CD1c-positive myeloid dendritic cell (primary cell): ENCODE measurements around the gene MRPL44.

Source experiments
- DNase-seq: peaks from one replicate; pipeline ENCODE4 v3.0.0-alpha.2; 2016; ENCODE audit errors: extremely low spot score

MRPL44 gene

GRCh38 chr2:223936862-223937326 lies 20.4 kb upstream of the MRPL44 start:
- DNase-seq, result no peak

DNA sequence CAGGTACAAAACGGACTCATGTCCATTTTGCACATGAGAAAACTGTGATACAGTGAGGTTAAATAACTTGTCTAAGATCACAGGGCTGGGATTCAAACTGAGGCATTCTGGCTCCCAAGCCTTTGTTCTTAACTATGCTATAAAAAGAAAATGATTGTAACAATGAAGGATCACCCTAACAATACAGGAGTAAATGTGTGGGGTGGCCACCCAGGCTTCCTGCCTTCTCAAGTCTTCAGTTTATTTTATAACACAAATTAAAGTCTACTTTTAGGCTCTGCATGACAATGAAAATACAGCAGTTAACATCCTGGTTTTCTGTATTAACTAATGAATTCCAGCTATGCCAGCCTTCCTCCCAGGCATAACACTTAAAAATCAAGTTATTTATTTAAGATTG lies 19.7 kb upstream of the MRPL44 start:
- no peak for DNase-seq

- peak; percentile 71 for DNase-seq
These were observed 17.8 kb upstream of the MRPL44 start for GRCh38 chr2:223939438-223939837.

DNA sequence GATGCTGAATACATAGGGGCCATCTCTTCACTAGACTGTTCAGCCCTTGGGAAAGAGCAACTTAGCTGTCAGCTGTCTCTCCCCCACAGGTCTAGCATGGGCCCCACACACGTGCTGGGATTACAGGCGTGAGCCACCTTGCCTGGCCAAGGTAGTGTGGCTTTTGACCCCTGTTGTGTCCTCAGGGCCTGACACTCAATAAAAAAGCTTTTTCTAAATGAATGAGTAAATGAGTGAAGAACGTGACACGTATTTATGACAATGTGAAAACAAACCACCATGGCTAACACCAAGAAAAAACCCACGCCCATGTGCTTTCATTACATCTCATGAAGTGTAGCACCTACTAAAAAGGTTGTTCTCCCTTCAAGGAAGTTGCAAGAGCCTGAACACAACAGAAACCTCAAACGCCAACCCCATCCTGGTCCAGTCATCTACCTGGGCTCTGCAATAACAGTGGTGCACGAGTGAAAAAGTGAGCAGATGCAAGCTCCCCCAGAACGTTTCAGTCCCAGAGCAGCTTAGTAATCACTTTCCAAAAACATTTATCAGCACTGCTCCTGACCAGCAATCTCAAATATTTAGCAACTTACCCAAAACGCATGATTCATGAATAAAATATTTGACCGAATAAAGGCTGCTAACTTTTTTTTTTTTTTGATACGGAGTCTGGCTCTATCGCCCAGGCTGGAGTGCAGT lies 15.5 kb upstream of the MRPL44 start:
- DNase-seq, result no peak

DNA sequence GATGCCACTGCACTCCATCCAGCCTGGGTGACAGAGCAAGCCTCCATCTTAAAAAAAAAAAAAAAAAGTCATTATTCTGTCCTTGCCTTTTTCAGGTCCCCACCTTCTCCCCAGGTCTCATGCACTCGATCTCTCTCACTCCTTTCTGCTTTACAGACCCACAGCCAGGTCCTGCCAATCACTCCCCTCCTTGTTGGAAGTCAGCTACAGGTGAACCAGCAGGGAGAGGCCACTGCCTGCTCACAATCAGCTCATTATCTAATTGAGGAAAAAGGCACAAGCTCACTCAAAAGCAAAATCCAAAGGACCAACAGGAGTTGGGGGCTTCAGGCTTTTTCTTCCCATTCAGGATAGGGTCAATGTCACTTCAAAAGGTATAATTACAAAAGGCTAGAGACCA lies 14.1 kb upstream of the MRPL44 start:
- DNase-seq, result no peak

- peak; percentile 74 for DNase-seq
These were observed 13.7 kb upstream of the MRPL44 start for GRCh38 chr2:223943561-223944008.

DNA sequence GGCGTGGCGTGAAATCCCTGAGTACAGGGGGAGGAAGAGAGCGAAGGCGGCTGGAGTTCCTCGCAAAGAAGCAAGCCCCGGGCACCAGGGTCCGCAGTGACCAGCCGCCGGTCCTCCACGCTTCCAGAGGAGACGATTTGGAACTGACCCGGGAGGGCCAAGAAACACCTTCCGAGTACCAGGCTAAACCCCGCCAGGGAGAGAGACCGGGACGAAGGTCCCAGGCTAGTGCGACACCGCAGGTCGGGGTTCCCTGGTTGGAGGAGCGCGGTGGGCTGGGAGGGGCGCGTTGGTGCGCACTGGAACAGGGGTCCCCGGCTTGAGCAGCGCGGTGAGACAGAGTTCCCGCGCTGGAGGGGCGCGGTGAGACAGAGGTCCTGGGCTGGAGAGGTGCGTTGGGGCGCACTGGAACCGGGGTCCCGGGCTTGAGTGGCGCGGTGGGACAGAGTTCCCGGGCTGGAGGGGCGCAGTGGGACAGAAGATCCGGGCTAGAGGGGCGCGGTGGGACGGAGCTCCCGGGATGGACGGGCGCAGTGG lies 13.0 kb upstream of the MRPL44 start:
- DNase-seq, result peak; percentile 41

DNA sequence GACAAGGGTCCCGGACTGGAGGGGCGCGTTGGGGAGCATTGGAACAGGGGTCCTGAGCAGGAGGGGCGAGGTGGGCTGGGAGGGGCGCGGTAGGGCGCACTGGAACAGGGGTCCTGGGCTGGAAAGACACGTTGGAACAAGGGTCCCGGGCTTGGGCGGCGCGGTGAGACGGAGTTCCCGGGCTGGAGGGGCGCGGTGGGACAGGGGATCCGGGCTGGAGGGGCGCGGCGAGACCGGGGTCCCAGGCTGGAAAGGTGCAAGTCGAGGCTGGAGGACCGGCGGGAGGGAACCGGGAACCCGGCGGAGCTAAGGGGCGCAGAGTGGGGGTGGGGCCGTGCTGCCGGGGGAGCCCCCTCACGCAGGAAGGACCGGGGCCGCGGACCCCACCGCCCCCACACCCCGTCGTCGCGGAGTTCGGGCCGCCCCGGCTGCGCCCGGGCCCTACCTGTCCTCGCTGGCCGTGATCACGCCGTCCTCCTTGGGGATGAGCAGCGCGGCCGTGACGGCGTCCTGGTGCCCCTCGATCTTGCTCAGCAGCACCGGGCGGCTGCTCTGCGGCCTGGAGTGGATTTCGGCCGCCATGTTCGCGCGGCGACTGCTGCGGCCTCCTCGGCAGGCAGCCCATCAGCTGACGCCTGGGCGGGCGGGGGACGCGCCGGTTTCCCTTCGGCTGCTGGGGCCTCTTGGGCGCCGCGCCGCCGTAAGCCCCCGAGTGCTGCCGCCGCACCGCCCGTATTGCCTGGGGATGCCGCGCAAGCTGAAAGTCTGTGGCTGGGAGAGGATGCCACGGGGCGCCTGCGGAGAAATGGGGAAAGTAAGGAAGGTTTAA lies 12.3 kb upstream of the MRPL44 start, which contains the start of gene WDFY1:
Gene WDFY1 (minus strand): TSS at position 633 of the 829 bp plus-strand sequence. CDS start 51 bp downstream, at position 582.
- peak; percentile 90 for DNase-seq

- DNase-seq, result no peak
These were observed 11.5 kb upstream of the MRPL44 start for GRCh38 chr2:223945755-223946154.

DNA sequence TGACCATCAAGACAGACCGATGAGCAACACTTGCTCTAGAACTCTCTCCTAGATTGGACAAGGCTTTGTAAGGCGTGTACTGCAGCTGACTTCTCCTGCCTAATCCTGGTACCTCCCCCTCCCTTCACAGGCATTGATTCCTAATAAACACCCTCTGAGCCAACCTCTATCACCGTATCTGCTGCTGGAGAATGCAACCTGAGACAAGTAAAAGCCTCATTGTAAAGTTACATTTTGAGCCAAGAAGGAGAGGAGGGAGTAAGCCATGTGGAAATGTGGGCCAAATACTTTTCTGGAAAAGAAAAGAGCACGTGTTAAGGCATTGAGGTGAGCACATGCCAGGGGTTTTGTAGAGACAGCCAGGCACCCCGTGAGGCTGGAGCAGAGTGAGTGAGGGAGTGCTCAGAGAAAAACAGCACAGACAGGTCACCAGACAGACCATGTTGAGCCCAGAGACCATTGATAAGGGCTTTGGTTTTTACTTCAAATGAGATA lies 9.5 kb upstream of the MRPL44 start:
- no peak for DNase-seq

DNA sequence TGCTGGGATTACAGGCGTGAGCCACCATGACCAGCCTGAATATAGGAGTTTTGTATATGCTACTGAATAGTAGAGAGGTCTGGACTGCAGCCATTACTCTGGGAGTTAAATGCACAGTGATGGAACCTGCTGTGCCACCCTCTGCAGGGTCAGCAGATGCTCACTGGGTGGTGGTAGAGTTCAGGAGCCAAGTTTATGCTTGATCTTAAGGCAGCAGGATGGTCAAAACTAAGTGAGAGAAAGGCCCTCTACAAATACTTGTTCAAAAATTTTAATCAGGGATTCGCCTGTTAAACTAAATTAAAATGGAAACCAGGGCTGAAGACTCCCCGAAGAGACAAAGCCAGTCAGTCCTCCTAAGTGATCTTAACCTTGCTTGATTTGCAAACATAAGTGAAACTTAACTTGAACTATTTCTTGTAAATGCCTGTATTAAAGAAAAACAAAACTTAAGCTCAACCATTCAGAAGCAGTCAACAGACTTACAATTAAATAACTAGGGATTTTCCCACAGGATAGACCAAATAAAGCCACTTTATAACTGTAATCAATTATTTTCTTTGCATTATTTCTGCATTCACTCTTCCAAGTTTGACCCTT lies 7.9 kb upstream of the MRPL44 start:
- no peak for DNase-seq

GRCh38 chr2:223950448-223951347 lies 6.6 kb upstream of the MRPL44 start:
- DNase-seq, result no peak

DNA sequence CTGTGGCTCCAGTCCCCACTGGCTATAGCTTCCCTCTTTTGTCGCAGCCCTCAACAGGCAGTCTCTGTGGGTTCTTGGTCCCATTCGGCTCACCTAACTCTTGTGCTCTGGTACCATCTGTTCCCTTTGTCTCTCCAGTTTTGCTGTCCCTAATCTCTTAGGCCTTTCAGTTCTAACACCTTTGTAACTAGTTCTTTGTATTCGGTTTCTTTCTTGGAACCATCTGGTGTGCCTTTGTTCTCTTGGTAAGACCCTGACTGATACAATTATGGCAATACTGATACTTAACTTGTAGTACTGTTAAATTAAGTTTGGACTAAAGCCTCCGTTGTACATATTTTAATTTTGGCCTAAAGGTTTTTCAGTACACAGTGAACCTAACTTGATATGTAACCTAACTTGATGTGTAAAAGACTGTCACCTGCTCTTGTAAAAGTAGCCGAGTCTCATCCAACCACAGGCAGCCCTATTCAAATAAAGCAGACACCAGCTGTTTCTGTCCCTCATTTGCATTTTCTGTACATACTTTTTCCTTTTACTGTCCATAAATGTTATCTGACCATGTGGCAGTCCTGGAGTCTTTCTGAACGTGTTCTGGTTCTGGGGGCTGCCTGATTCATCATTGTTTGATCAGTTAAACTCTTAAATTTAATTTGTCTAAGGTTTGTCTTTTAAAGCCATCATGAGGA lies 4.8 kb upstream of the MRPL44 start:
- DNase-seq, result no peak

- no peak for DNase-seq
These were observed 2.9 kb upstream of the MRPL44 start for GRCh38 chr2:223954401-223954800.

- no peak for DNase-seq
These were observed 963 bp upstream of the MRPL44 start for GRCh38 chr2:223956300-223956699.

DNA sequence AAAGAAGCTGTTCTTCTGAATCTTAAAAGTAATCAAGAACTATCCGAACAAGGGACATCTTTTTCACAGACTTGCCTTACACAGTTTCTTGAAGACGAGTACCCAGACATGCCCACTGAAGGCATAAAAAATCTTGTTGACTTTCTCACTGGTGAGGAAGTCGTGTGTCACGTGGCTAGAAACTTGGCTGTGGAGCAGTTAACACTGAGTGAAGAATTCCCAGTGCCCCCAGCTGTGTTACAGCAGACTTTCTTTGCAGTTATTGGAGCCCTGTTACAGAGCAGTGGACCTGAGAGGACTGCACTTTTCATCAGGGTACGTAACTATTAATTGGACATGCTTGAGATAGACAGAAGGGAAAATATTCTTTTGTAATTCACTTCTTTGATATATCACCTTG lies 2.4 kb downstream of the MRPL44 start:
- peak; percentile 50 for DNase-seq

DNA sequence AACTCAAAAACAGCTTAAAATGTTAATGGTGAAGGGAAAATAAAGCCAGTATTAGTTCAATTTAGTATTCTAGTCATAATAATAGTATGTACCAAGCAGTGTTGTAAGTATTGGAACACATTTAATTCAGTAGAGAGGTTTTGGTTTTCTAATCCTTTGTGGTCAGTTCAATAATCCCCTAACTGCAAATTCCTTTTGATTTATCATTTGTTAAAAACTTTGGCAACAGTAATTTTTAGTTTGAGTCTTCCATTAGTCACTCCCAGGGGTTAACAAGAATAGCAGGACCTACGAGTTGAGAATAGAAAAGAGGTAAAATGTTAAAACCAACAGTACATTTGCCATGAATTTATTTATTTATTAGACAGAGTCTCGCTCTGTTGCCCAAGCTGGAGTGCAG lies 10.7 kb downstream of the MRPL44 start:
- no peak for DNase-seq

- no peak for DNase-seq
These were observed 12.1 kb downstream of the MRPL44 start for GRCh38 chr2:223969315-223969714.

GRCh38 chr2:223969856-223970255 lies 12.6 kb downstream of the MRPL44 start:
- peak; percentile 56 for DNase-seq
